NCI-H1417 treated with DMSO at 0.1 percent for 48 hours (cell line): Measurements from ENCODE around the gene DNAJC8.

ENCODE experiments used
- DNase-seq: peaks from one replicate; lab custom pipeline; 2025; lab: John Stamatoyannopoulos, UW

DNAJC8 gene

DNA sequence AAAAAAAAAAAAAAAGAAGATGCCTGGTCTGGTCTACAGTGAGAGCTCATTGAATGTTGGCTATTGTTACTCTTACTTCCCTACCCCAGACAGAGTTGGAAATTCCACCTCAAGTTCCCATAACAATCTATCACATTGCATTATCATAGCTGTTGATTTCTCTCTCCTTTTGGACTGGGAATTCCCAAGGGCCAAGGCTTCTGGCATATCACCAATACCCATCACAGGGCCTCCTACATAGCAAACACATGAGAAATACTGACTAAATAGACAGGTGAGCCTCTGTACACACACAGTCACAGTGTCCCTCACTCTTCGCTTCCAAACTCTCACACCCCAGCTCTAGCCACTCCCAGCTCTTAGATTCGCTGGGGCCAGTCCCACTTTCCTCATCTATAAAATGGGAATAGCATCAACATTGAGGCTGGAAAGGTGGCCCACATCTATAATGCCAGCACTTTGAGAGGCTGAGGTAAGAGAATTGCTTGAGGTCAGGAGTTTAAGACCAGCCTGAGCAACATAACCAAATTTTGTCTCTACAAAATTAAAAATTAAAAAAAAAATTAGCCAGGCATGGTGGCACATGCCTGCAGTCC, 62.7 kb downstream of the DNAJC8 start:
- DNase-seq = no peak

DNA sequence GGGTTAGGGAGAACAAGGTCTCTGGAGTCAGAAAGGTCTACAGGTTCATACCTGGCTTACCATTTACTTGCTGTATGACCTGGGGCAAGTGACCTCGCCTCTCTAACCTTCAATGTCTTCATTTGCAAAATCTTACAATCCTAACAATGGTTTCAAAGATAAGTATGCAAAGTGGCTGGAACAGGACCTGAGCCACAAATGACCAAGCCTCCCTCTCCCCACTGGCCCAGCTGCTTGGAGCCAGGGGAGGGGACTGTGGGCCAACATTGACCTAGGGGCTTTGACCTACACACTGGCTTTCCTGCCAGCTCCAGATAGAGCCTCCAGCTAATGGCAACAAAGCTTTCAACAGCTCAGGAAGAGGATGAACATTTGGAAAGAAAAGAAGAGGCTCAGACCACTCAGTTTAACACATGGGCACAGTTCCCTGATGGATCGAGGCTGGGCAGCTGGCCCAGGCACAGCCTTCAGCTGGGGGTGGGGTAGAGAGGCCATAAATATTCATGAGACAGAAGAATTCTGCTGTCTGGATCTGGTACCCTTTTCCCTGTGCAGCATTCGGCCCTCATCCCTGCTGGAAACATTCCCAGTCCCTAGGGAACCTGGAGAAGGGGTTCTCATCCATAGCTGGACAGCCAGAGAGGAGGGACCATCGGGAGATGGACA, 69.2 kb downstream of the DNAJC8 start:
- no peak for DNase-seq

DNA sequence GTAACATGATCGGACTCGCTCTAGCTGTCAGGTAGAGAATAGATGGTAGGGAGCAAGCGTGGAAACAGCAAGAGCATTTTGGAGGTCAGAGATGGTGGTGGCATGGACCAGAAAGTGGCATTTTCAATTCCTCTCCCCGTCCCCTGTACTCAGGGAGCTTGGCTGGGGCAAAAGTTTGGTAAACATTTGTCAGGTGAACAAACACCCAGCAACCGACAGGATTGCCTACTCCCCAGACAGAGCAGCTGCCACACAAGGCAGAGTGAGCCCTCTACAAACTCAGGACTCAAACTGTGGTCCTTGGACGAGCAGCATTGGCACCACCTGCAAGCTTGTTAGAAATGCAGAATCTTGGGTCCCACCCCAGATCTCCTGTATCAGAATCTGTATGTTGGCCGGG, 70.7 kb downstream of the DNAJC8 start:
- no peak for DNase-seq

- no peak for DNase-seq
These were observed 71.1 kb downstream of the DNAJC8 start for GRCh38 chr1:28161751-28162150.

- DNase-seq = no peak
These were observed 72.0 kb downstream of the DNAJC8 start for GRCh38 chr1:28160782-28161266.

DNA sequence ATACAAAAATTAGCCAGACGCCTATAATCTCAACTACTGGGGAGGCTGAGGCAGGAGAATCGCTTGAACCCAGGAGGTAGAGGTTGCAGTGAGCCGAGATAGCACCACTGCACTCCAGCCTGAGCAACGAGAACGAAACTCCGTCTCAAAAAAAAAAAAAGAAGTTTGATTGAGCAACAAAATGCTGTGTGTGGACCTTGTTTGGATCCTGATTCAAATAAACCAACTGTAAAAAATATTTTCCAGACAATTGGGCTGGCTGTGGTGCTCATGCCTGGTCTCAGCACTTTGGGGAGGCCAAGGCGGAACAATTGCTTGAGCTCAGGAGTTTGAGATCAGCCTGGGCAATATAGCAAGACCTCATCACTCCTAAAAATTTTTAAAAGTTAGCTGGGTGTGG, 73.1 kb downstream of the DNAJC8 start:
- no peak for DNase-seq

DNA sequence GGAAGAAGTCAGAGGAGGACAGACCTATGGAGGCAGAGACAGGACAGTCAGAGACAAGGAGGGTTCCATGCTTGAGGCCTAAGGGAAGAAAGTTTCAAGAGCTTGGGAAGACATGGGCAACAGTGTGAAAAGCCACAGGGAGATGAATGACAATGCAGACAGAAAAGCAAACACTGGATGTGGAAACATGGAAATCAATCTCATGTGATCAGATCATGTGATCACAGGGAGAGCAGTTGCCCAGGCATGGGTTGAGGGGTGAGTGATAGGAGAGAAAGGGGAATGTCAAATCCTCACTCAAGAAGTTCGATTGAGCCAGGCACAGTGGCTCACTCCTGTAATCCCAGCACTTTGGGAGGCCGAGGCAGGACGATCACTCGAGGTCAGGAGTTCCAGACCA, 73.6 kb downstream of the DNAJC8 start:
- DNase-seq = no peak

GRCh38 chr1:28157894-28158293, 74.9 kb downstream of the DNAJC8 start:
- DNase-seq = no peak

DNA sequence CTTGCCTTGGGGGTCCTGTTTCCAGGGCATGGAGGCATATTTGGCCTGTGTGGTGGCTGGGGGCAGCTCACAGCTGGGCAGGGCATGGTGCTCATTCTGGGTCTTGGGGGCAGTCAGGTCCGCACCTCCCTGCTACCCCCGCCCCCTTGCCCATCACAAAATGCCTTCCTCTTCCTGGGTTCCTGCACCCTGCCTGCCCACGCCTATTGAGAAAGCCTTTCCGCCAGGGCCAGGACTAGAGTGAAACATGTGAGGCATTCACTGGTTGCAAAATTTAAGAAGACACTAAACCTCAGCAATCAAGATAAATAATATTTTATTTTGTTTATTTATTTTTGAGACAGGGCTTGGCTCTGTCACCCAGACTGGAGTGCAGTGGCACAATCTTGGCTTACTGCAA, 76.0 kb downstream of the DNAJC8 start:
- no peak for DNase-seq

DNA sequence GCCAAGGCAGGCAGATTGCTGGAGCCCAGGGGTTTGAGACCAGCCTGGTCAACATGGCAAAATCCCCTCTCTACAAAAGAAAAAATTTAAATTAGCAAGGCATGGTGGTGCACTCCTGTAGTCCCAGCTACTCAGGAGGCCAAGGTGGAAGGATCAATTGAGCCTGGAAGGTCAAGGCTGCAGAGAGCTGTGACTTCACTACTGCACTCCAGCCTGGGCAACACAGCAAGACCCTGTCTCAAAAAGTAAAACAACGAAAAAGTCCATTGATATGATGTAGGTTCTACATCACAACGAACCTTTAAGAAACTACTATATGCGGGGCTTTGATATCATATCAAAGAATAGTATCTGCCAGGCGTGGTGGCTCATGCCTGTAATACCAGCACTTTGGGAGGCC, 77.2 kb downstream of the DNAJC8 start:
- no peak for DNase-seq

DNA sequence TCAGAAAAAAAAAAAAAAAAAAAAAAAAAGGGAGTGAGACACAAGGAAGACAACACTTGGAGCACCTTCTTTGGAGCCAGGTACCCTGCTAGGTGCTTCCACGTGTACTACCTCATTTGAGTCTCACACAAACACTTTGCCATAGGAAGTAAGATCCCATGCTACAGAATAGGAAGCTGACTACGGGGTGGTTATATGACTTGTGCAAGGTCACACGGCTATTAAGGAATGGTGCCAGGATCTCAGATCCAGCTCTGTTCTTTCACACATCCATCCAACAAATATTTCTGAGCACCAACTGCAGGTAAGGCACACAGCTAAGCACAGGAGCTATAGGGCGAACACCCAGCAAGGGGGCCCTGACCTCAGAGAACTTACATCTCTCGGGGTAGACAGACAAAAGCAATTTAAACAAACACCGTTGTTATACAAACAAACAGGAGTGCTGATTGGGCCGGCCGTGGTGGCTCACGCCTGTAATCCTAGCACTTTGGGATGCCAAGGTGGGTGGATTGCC, 78.7 kb downstream of the DNAJC8 start:
- DNase-seq = no peak
